ENCODE data around the gene LMAN2. TPM values are rescaled to one million over a fixed set of nuclear protein-coding genes. Genes with fewer than 3 reads are reported as not detected.

The LMAN2 gene
- total and polyA plus RNA-seq, 8 donors, result 101 to 155 (median 108) TPM

GRCh38 chr5:177339107-177339638, 12.3 kb downstream of the LMAN2 start:
- ATAC-seq (no peak), DNase-seq (no peak)
- intact Hi-C loops (cut with DNase I), result no loop called here
- H3K4me1 ChIP-seq, result peaks cover 0 to 20% of the 10 kb centered on the region in 2 donors
- H3K27me3 ChIP-seq, result no peaks in the 10 kb centered on the region
- no peak for TF ChIP-seq CTCF (IDR thresholded peaks at IDR 0.05)
- H3K27ac ChIP-seq, result peak overlapping the region in 1 of 2 donors; percentile 72
- H3K9me3 ChIP-seq, result no peaks in the 10 kb centered on the region
- peaks cover 0 to 83% of the 10 kb centered on the region in 2 donors for H3K36me3 ChIP-seq
- no peak overlapping the region for H3K4me3 ChIP-seq

- H3K36me3 ChIP-seq, result peaks cover 0 to 84% of the 10 kb centered on the region in 2 donors
- ATAC-seq, result no peak
These were observed 13.0 kb downstream of the LMAN2 start for GRCh38 chr5:177338251-177339106.

GRCh38 chr5:177336603-177337494, 14.6 kb downstream of the LMAN2 start:
- peak in 1 of 4 donors; percentile 70 for DNase-seq
- H3K36me3 ChIP-seq, result peaks cover 0 to 87% of the 10 kb centered on the region in 2 donors

More at GRCh38 chr5:177338251-177339106, 13.0 kb downstream of the LMAN2 start:
- H3K9me3 ChIP-seq, result no peaks in the 10 kb centered on the region
- peak overlapping the region in 1 of 2 donors; percentile 72 for H3K27ac ChIP-seq
- intact Hi-C loops (cut with DNase I), result no loop called here
- H3K4me1 ChIP-seq, result peaks cover 0 to 20% of the 10 kb centered on the region in 2 donors
- peak in 1 of 4 donors; percentile 71 for DNase-seq
- H3K4me3 ChIP-seq, result no peak overlapping the region
- no peaks in the 10 kb centered on the region for H3K27me3 ChIP-seq
- no peak for TF ChIP-seq CTCF (IDR thresholded peaks at IDR 0.05)

GRCh38 chr5:177336112-177336511, 15.4 kb downstream of the LMAN2 start:
- no peak overlapping the region for H3K4me3 ChIP-seq
- no peaks in the 10 kb centered on the region for H3K27me3 ChIP-seq
- H3K4me1 ChIP-seq, result peaks cover 0 to 24% of the 10 kb centered on the region in 2 donors
- TF ChIP-seq CTCF (IDR thresholded peaks at IDR 0.05), result no peak
- intact Hi-C loops (cut with DNase I), result no loop called here
- H3K27ac ChIP-seq, result no peak overlapping the region
- ATAC-seq (peak; percentile 40), DNase-seq (peak in 1 of 4 donors; percentile 55)
- H3K9me3 ChIP-seq, result no peaks in the 10 kb centered on the region
- H3K36me3 ChIP-seq, result peaks cover 0 to 87% of the 10 kb centered on the region in 2 donors

More at GRCh38 chr5:177336603-177337494, 14.6 kb downstream of the LMAN2 start:
- intact Hi-C loops (cut with DNase I), result no loop called here
- H3K27me3 ChIP-seq, result no peaks in the 10 kb centered on the region
- peaks cover 0 to 24% of the 10 kb centered on the region in 2 donors for H3K4me1 ChIP-seq
- TF ChIP-seq CTCF (IDR thresholded peaks at IDR 0.05), result no peak
- no peaks in the 10 kb centered on the region for H3K9me3 ChIP-seq
- H3K4me3 ChIP-seq, result no peak overlapping the region
- no peak overlapping the region for H3K27ac ChIP-seq
- no peak for ATAC-seq
